ENCODE data around the gene CUX1.

GRCh38 chr7:102080434-102081243 lies 263.2 kb downstream of the CUX1 start:
- TF ChIP-seq CTCF (IDR thresholded peaks at IDR 0.05; ENCODE audit: insufficient read depth, low read length) (no peak), POLR2AphosphoS5 (IDR thresholded peaks at IDR 0.05; ENCODE audit: low read depth) (no peak), REST (IDR thresholded peaks at IDR 0.05; ENCODE audit: insufficient replicate concordance, low read depth) (no peak)

Data from HL-60 (cell line).